IMR-90 (cell line): ENCODE results near the gene ARHGEF7. TPM values are rescaled to one million over a fixed set of nuclear protein-coding genes. Genes with fewer than 3 reads are reported as not detected.

Experiments used
- ATAC-seq: fragments of 200-7000 bp; cut with Tn5 transposase; 2 replicates; pipeline ENCODE4 v1.9.1; 2020; ENCODE audit warnings: low read depth, mild to moderate bottlenecking, moderate library complexity
- BruUV-seq: library from RNA; stranded (reverse); fragments of 400-500 nt; replicated peaks from 2 replicates; lab custom pipeline; 2021; lab: Mats Ljungman, UMichigan
- CTCF ChIA-PET: fragments of 300-600 bp; formaldehyde crosslinking; extraction: SDS; loops from one replicate; lab custom pipeline; 2021; ENCODE audit warnings: antibody characterized with exemption; lab: Yijun Ruan, JAX
- POLR2A ChIA-PET: fragments of 300-600 bp; sonication (Branson Sonifier 250); formaldehyde crosslinking; loops from one replicate; lab custom pipeline; 2022; ENCODE audit warnings: antibody characterized with exemption; ENCODE audit not compliant: unreplicated experiment; lab: Charles Lee
- DNase-seq: peaks from one replicate; pipeline ENCODE4 v3.0.0; 2013
- H2AFZ ChIP-seq: replicated peaks from 2 replicates; pipeline ENCODE3; 2013; ENCODE audit warnings: low read length, mild to moderate bottlenecking; ENCODE audit not compliant: poor library complexity
- H2AK5ac ChIP-seq: 2 replicates; pipeline ENCODE4 v1.6.1; 2013; ENCODE audit warnings: low read depth, low read length, inconsistent platforms
- H2AK9ac ChIP-seq: replicated peaks from 2 replicates; pipeline ENCODE3; 2013; ENCODE audit warnings: mild to moderate bottlenecking, low read depth, low read length, moderate library complexity; ENCODE audit not compliant: poor library complexity
- H2BK120ac ChIP-seq: 2 replicates; pipeline ENCODE4 v1.6.1; 2013; ENCODE audit warnings: low read depth, low read length, inconsistent platforms
- H2BK15ac ChIP-seq: 3 replicates; pipeline ENCODE4 v1.6.1; 2013; ENCODE audit warnings: low read depth, low read length, inconsistent platforms
- H2BK20ac ChIP-seq: 2 replicates; pipeline ENCODE4 v1.6.1; 2013; ENCODE audit warnings: low read depth, mild to moderate bottlenecking, inconsistent platforms, low read length, moderate library complexity
- H2BK5ac ChIP-seq: 2 replicates; pipeline ENCODE4 v1.6.1; 2013; ENCODE audit warnings: mild to moderate bottlenecking, low read depth, low read length, inconsistent platforms; ENCODE audit not compliant: poor library complexity, severe bottlenecking
- H3K14ac ChIP-seq: replicated peaks from 2 replicates; pipeline ENCODE4 v1.6.1; 2013; ENCODE audit warnings: low read depth, low read length, inconsistent platforms
- H3K18ac ChIP-seq: 2 replicates; pipeline ENCODE4 v1.6.1; 2013; ENCODE audit warnings: low read depth, low read length, control low read depth
- H3K23ac ChIP-seq: 2 replicates; pipeline ENCODE4 v1.6.1; 2013; ENCODE audit warnings: low read depth, low read length, inconsistent platforms
- H3K27ac ChIP-seq: 2 replicates; pipeline ENCODE4 v1.5.1; 2013; ENCODE audit warnings: mild to moderate bottlenecking, control low read depth, low read length; ENCODE audit not compliant: insufficient read depth
- H3K27me3 ChIP-seq: 2 replicates; pipeline ENCODE4 v1.6.1; 2013; ENCODE audit warnings: low read length; ENCODE audit not compliant: control insufficient read depth, insufficient read depth
- H3K36me3 ChIP-seq: 2 replicates; pipeline ENCODE4 v1.6.1; 2013; ENCODE audit warnings: low read length, mixed read lengths; ENCODE audit not compliant: control insufficient read depth, insufficient read depth
- H3K4ac ChIP-seq: 2 replicates; pipeline ENCODE4 v1.6.1; 2013; ENCODE audit warnings: low read depth, low read length, inconsistent platforms
- H3K4me1 ChIP-seq: 2 replicates; pipeline ENCODE4 v1.6.1; 2013; ENCODE audit warnings: low read length, mixed read lengths; ENCODE audit not compliant: control insufficient read depth, insufficient read depth
- H3K4me2 ChIP-seq: 2 replicates; pipeline ENCODE4 v1.6.1; 2013; ENCODE audit warnings: low read depth, mild to moderate bottlenecking, control low read depth, low read length, moderate library complexity
- H3K4me3 ChIP-seq: 2 replicates; pipeline ENCODE4 v1.5.1; 2013; ENCODE audit warnings: low read depth, mild to moderate bottlenecking, control low read depth, low read length, moderate library complexity; ENCODE audit not compliant: insufficient read depth
- H3K56ac ChIP-seq: 2 replicates; pipeline ENCODE4 v1.6.1; 2013; ENCODE audit warnings: low read length, inconsistent platforms; ENCODE audit not compliant: insufficient read depth; ENCODE audit errors: extremely low read depth
- H3K79me1 ChIP-seq, 2 experiments: 2 replicates each; pipeline ENCODE4 v1.6.1; 2013; ENCODE audit warnings: low read length in 2 of 2, inconsistent platforms in 1 of 2, low read depth in 1 of 2
- H3K9ac ChIP-seq: 2 replicates; pipeline ENCODE4 v1.6.1; 2013; ENCODE audit warnings: low read depth, low read length, control low read depth
- H3K9me1 ChIP-seq: 2 replicates; pipeline ENCODE4 v1.6.1; 2013; ENCODE audit warnings: low read length, inconsistent platforms; ENCODE audit not compliant: insufficient read depth
- H3K9me3 ChIP-seq: 2 replicates; pipeline ENCODE4 v1.6.1; 2013; ENCODE audit warnings: low read length; ENCODE audit not compliant: control insufficient read depth, insufficient read depth
- H4K20me1 ChIP-seq: 2 replicates; pipeline ENCODE4 v1.6.1; 2013; ENCODE audit warnings: low read length, inconsistent platforms; ENCODE audit not compliant: insufficient read depth
- H4K5ac ChIP-seq: 2 replicates; pipeline ENCODE4 v1.6.1; 2013; ENCODE audit warnings: mild to moderate bottlenecking, low read depth, low read length, control low read depth
- H4K8ac ChIP-seq, 2 experiments: 2 replicates each; pipeline ENCODE4 v1.6.1; 2013; ENCODE audit warnings: low read depth in 2 of 2, low read length in 2 of 2, control low read depth in 1 of 2, inconsistent platforms in 1 of 2
- H4K91ac ChIP-seq: 2 replicates; pipeline ENCODE4 v1.6.1; 2013; ENCODE audit warnings: low read depth, low read length, inconsistent platforms; ENCODE audit not compliant: insufficient read depth
- CEBPB ChIP-seq: IDR thresholded peaks from 2 replicates; pipeline ENCODE4 v1.6.1; 2012; ENCODE audit warnings: low read depth, low read length, improper control_type of control experiment
- RCOR1 ChIP-seq: IDR thresholded peaks from 2 replicates; pipeline ENCODE4 v1.6.1; 2012; ENCODE audit warnings: mild to moderate bottlenecking, low read length, improper control_type of control experiment; ENCODE audit not compliant: insufficient replicate concordance
- SMC3 ChIP-seq: fragments of 150-350 bp; IDR thresholded peaks from 2 replicates; pipeline ENCODE4 v1.6.1; 2016; ENCODE audit warnings: low read depth, mild to moderate bottlenecking, antibody characterized with exemption, low read length, moderate library complexity
- WGBS, 2 experiments: methylation state at CpG; one replicate each; pipeline versions ENCODE4 v1.1.5 to v1.1.7; 2013; ENCODE audit warnings: missing lambda C conversion rate in 2 of 2; ENCODE audit not compliant: insufficient read length in 1 of 2; ENCODE audit errors: extremely low coverage in 2 of 2; 5-methylcytosine and 5-hydroxymethylcytosine counted together
- dilution Hi-C: fragments of 300-500 bp; cut with HindIII; formaldehyde crosslinking; loops from one replicate; pipeline ENCODE4 v1.14.3; 2018; ENCODE audit warnings: low sequenced_read_pairs; ENCODE audit not compliant: unreplicated experiment
- in situ Hi-C: fragments of 300-500 bp; cut with MboI; formaldehyde crosslinking; loops from 3 replicates; pipeline ENCODE4 v1.14.3; 2019; ENCODE audit warnings: low sequenced_read_pairs, inconsistent platforms, mixed read lengths
- intact Hi-C: fragments of 100-400 bp; cut with micrococcal nuclease; formaldehyde crosslinking; loops from 2 replicates; pipeline ENCODE4 v1.10.0; 2022
- polyA plus RNA-seq, 3 experiments: library from polyadenylated mRNA; depleted of rRNA; stranded (reverse); fragments of >200 nt; gene quantifications; 2 replicates each; pipeline ENCODE4 v1.2.3, GENCODE V29; 2012; ENCODE audit warnings: low replicate concordance in 1 of 3
- total RNA-seq: library from RNA; depleted of rRNA; stranded (reverse); fragments of >200 nt; gene quantifications from 2 replicates; pipeline ENCODE4 v1.2.3, GENCODE V29; 2012

ARHGEF7 gene
- total and polyA plus RNA-seq, 2 of the 4 experiments (the other 2 are of a cell fraction) = 32.9 to 59.0 TPM

- Histone ChIP-seq H4K91ac (no peak overlapping the region), H2AK5ac (no peak overlapping the region), H3K9ac (no peak overlapping the region), H4K5ac (no peak overlapping the region), H4K20me1 (peaks cover 14% of the 10 kb centered on the region), H3K56ac (no peak overlapping the region), H2BK5ac (no peak overlapping the region), H2BK120ac (no peak overlapping the region), H4K8ac (no peak overlapping the region), H3K27ac (no peak overlapping the region), H3K14ac (no peak overlapping the region), H3K4me1 (peaks cover 11% of the 10 kb centered on the region), H3K18ac (no peak overlapping the region), H2AFZ (no peak overlapping the region), H2BK20ac (no peak overlapping the region), H3K36me3 (peaks cover 26% of the 10 kb centered on the region), H2BK15ac (no peak overlapping the region), H3K27me3 (no peaks in the 10 kb centered on the region), H3K79me1 (peaks cover 43 to 68% of the 10 kb centered on the region in 2 experiments), H2AK9ac (no peak overlapping the region), H3K9me1 (peaks cover 22% of the 10 kb centered on the region; the same call in 1 of the 2 replicates), H3K4me3 (no peak overlapping the region), H3K23ac (no peak overlapping the region), H3K4ac (no peak overlapping the region), H3K9me3 (no peaks in the 10 kb centered on the region), H3K4me2 (no peak overlapping the region)
- peak; percentile 30 for DNase-seq
- intact Hi-C loops (no loop called here), dilution Hi-C loops (no loop called here), in situ Hi-C loops (no loop called here)
- CTCF ChIA-PET = no interaction called here
- 98% methylated on average over 6 of the region's 9 CpGs; no CpG with 5 or more reads in 1 of the 2 experiments for WGBS, 2 experiments
- peak; percentile 44; the same call in 1 of the 2 replicates for ATAC-seq
- POLR2A ChIA-PET = no interaction called here
- TF ChIP-seq RCOR1 (no peak), CEBPB (peak; percentile 39; the same call in 1 of the 2 replicates), SMC3 (no peak)
- no TSS peak for BruUV-seq
These were observed 138.3 kb downstream of the ARHGEF7 start for GRCh38 chr13:111253365-111253872.
